GM12892 (cell line): Measurements from ENCODE around the gene DIP2B.

Experiments used
- POLR2A ChIP-seq: IDR thresholded peaks from 2 replicates; pipeline ENCODE4 v1.6.1; 2011; ENCODE audit warnings: low read depth, low read length, control low read depth
- POLR2AphosphoS5 ChIP-seq: IDR thresholded peaks from 2 replicates; pipeline ENCODE4 v1.6.1; 2011; ENCODE audit warnings: low read depth, low read length, control low read depth
- TAF1 ChIP-seq: IDR thresholded peaks from 2 replicates; pipeline ENCODE4 v1.6.1; 2011; ENCODE audit warnings: low read depth, mild to moderate bottlenecking, control low read depth, low read length, borderline replicate concordance

- TF ChIP-seq POLR2AphosphoS5 = no peak
- no peak for TF ChIP-seq POLR2A
- TF ChIP-seq TAF1 = no peak
Measured at GRCh38 chr12:50742776-50743175, 238.0 kb downstream of the DIP2B start.
